WTC11 (cell line): ENCODE measurements around the gene BLCAP. TPM values are rescaled to one million over a fixed set of nuclear protein-coding genes. Genes with fewer than 3 reads are reported as not detected.

Experiments used
- ATAC-seq: fragments of 200-7000 bp; cut with Tn5 transposase; 2 replicates; pipeline ENCODE4 v1.10.0; 2021; ENCODE audit warnings: mild to moderate bottlenecking, moderate library complexity
- CTCF ChIA-PET: fragments of 300-600 bp; sonication (Branson Sonifier 250); formaldehyde crosslinking; loops from one replicate; lab custom pipeline; 2021; ENCODE audit warnings: antibody characterized with exemption; lab: Charles Lee
- POLR2A ChIA-PET: fragments of 350-600 bp; sonication (Branson Sonifier 250); formaldehyde crosslinking; loops from one replicate; lab custom pipeline; 2021; ENCODE audit warnings: antibody characterized with exemption; lab: Charles Lee
- DNase-seq: peaks from one replicate; pipeline ENCODE4 v3.0.0; 2021; ENCODE audit warnings: low spot score
- H3K27ac Mint-ChIP-seq: 2 replicates; pipeline ENCODE4 v1.8.0; 2021; ENCODE audit warnings: mixed read lengths
- H3K27me3 Mint-ChIP-seq: 2 replicates; pipeline ENCODE4 v1.8.0; 2021; ENCODE audit warnings: low read depth, mild to moderate bottlenecking, moderate library complexity, mixed read lengths
- H3K36me3 Mint-ChIP-seq: 2 replicates; pipeline ENCODE4 v1.8.0; 2021; ENCODE audit warnings: mixed read lengths
- H3K4me1 Mint-ChIP-seq: 2 replicates; pipeline ENCODE4 v1.8.0; 2022; ENCODE audit warnings: mixed read lengths
- H3K4me3 Mint-ChIP-seq: 2 replicates; pipeline ENCODE4 v1.8.0; 2021; ENCODE audit warnings: mild to moderate bottlenecking, moderate library complexity, mixed read lengths
- H3K9me3 Mint-ChIP-seq: 2 replicates; pipeline ENCODE4 v1.8.0; 2021; ENCODE audit warnings: mixed read lengths
- ATF1 ChIP-seq: sonication (generic); formaldehyde crosslinking; IDR thresholded peaks from 2 replicates; pipeline ENCODE4 v1.8.1; 2023; ENCODE audit warnings: mild to moderate bottlenecking, moderate library complexity, missing genetic modification reagents
- FOXJ3 ChIP-seq: sonication (generic); formaldehyde crosslinking; IDR thresholded peaks from 2 replicates; pipeline ENCODE4 v1.9.0; 2021; ENCODE audit warnings: missing genetic modification reagents, mild to moderate bottlenecking, borderline replicate concordance
- GRHL2 ChIP-seq: fragments of 250-450 bp; sonication (Bioruptor Pico); IDR thresholded peaks from 2 replicates; pipeline ENCODE4 v1.8.0; 2022; ENCODE audit warnings: mild to moderate bottlenecking, moderate library complexity; ENCODE audit not compliant: insufficient replicate concordance, severe bottlenecking
- NFATC4 ChIP-seq: fragments of 250-450 bp; sonication (Bioruptor Pico); IDR thresholded peaks from 2 replicates; pipeline ENCODE4 v1.9.0; 2021; ENCODE audit warnings: mild to moderate bottlenecking
- NFYB ChIP-seq: sonication (generic); formaldehyde crosslinking; conservative IDR thresholded peaks from 2 replicates; pipeline ENCODE4 v1.8.0; 2022; ENCODE audit warnings: low read depth, missing genetic modification reagents
- SMAD4 ChIP-seq: sonication (generic); formaldehyde crosslinking; IDR thresholded peaks from 2 replicates; pipeline ENCODE4 v1.8.0; 2022; ENCODE audit warnings: mild to moderate bottlenecking, missing genetic modification reagents
- SP1 ChIP-seq: sonication (generic); formaldehyde crosslinking; conservative IDR thresholded peaks from 2 replicates; pipeline ENCODE4 v1.8.1; 2022; ENCODE audit warnings: missing genetic modification reagents
- TCF7 ChIP-seq: sonication (generic); formaldehyde crosslinking; IDR thresholded peaks from 2 replicates; pipeline ENCODE4 v1.8.0; 2022; ENCODE audit warnings: mild to moderate bottlenecking, low read depth, missing genetic modification reagents, moderate library complexity
- TEAD1 ChIP-seq: sonication (generic); formaldehyde crosslinking; IDR thresholded peaks from 2 replicates; pipeline ENCODE4 v1.8.0; 2022; ENCODE audit warnings: mild to moderate bottlenecking, missing genetic modification reagents
- ZBTB43 ChIP-seq: sonication (generic); formaldehyde crosslinking; IDR thresholded peaks from 2 replicates; pipeline ENCODE4 v1.8.1; 2023; ENCODE audit warnings: mild to moderate bottlenecking, missing genetic modification reagents
- ZNF281 ChIP-seq: sonication (generic); formaldehyde crosslinking; IDR thresholded peaks from 2 replicates; pipeline ENCODE4 v1.8.0; 2023; ENCODE audit warnings: mild to moderate bottlenecking, missing genetic modification reagents
- ZNF317 ChIP-seq: sonication (generic); formaldehyde crosslinking; IDR thresholded peaks from 2 replicates; pipeline ENCODE4 v1.8.1; 2023; ENCODE audit warnings: low read depth, mild to moderate bottlenecking, moderate library complexity, missing genetic modification reagents, borderline replicate concordance
- total RNA-seq: library from RNA; stranded (reverse); gene quantifications from 3 replicates; pipeline ENCODE4 v1.2.3, GENCODE V29; 2021
- TF ChIP-seq, protein P1 (sequence below): sonication (generic); formaldehyde crosslinking; IDR thresholded peaks from 2 replicates; pipeline ENCODE4 v1.8.0; 2023; ENCODE audit warnings: missing genetic modification reagents, mild to moderate bottlenecking, borderline replicate concordance
- TF ChIP-seq, protein P2 (sequence below): sonication (generic); formaldehyde crosslinking; IDR thresholded peaks from 2 replicates; pipeline ENCODE4 v1.8.1; 2022; ENCODE audit warnings: missing genetic modification reagents, borderline replicate concordance
- TF ChIP-seq, protein P3 (sequence below): fragments of 250-450 bp; sonication (Bioruptor Pico); conservative IDR thresholded peaks from 2 replicates; pipeline ENCODE4 v1.9.0; 2021; ENCODE audit warnings: mild to moderate bottlenecking
- TF ChIP-seq, protein P4 (sequence below): sonication (generic); formaldehyde crosslinking; IDR thresholded peaks from 2 replicates; pipeline ENCODE4 v1.8.0; 2022; ENCODE audit warnings: mild to moderate bottlenecking, missing genetic modification reagents

Gene BLCAP
- total RNA-seq, 1 experiment from 2014 or later = 85.6 TPM

GRCh38 chr20:37539424-37539823, 11.7 kb upstream of the BLCAP start:
- ChIA-PET CTCF (no interaction called here), POLR2A (no interaction called here)
- no peaks in the 10 kb centered on the region for H3K36me3 Mint-ChIP-seq
- TF ChIP-seq, protein P1, sequence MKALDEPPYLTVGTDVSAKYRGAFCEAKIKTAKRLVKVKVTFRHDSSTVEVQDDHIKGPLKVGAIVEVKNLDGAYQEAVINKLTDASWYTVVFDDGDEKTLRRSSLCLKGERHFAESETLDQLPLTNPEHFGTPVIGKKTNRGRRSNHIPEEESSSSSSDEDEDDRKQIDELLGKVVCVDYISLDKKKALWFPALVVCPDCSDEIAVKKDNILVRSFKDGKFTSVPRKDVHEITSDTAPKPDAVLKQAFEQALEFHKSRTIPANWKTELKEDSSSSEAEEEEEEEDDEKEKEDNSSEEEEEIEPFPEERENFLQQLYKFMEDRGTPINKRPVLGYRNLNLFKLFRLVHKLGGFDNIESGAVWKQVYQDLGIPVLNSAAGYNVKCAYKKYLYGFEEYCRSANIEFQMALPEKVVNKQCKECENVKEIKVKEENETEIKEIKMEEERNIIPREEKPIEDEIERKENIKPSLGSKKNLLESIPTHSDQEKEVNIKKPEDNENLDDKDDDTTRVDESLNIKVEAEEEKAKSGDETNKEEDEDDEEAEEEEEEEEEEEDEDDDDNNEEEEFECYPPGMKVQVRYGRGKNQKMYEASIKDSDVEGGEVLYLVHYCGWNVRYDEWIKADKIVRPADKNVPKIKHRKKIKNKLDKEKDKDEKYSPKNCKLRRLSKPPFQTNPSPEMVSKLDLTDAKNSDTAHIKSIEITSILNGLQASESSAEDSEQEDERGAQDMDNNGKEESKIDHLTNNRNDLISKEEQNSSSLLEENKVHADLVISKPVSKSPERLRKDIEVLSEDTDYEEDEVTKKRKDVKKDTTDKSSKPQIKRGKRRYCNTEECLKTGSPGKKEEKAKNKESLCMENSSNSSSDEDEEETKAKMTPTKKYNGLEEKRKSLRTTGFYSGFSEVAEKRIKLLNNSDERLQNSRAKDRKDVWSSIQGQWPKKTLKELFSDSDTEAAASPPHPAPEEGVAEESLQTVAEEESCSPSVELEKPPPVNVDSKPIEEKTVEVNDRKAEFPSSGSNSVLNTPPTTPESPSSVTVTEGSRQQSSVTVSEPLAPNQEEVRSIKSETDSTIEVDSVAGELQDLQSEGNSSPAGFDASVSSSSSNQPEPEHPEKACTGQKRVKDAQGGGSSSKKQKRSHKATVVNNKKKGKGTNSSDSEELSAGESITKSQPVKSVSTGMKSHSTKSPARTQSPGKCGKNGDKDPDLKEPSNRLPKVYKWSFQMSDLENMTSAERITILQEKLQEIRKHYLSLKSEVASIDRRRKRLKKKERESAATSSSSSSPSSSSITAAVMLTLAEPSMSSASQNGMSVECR = no peak
- TF ChIP-seq FOXJ3 (CRISPR knock-in tag) (no peak), GRHL2 (CRISPR knock-in tag) (no peak), ATF1 (CRISPR knock-in tag) (no peak), SMAD4 (CRISPR knock-in tag) (no peak), TEAD1 (no peak), NFYB (CRISPR knock-in tag) (no peak), SP1 (CRISPR knock-in tag) (no peak), TCF7 (CRISPR knock-in tag) (no peak), NFATC4 (CRISPR knock-in tag) (no peak), ZBTB43 (no peak), ZNF317 (CRISPR knock-in tag) (no peak), ZNF281 (CRISPR knock-in tag) (no peak)
- TF ChIP-seq, protein P2, sequence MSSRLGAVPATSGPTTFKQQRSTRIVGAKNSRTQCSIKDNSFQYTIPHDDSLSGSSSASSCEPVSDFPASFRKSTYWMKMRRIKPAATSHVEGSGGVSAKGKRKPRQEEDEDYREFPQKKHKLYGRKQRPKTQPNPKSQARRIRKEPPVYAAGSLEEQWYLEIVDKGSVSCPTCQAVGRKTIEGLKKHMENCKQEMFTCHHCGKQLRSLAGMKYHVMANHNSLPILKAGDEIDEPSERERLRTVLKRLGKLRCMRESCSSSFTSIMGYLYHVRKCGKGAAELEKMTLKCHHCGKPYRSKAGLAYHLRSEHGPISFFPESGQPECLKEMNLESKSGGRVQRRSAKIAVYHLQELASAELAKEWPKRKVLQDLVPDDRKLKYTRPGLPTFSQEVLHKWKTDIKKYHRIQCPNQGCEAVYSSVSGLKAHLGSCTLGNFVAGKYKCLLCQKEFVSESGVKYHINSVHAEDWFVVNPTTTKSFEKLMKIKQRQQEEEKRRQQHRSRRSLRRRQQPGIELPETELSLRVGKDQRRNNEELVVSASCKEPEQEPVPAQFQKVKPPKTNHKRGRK (CRISPR knock-in tag) = no peak
- TF ChIP-seq, protein P3, sequence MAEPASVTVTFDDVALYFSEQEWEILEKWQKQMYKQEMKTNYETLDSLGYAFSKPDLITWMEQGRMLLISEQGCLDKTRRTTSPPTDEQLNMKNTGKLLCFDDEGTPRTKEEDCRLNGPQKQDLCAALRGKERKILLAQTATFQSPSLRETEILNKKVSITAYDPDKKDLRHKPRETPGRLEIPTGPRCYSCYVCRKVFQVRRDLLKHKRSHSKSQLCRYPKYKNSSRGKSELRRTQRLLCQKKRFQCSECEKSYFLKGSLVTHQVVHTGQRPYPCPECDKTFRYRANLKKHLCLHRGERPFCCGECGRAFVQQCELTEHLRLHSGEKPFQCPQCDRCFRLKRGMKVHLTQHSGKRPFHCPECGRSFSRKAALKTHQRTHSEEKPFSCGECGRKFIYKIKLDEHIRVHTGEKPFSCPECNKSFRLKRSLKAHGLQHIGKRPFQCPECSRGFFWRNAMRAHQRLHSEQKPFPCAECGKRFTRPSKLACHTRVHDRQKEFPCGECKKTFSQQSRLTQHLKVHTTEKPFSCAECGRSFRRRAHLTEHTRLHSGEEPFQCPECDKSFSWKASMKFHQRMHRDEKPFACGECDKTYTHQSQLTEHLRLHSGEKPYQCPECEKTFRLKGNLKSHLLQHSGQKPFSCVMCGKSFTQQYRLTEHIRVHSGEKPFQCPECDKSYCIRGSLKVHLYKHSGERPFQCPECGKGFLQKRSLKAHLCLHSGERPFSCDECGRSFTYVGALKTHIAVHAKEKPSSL (CRISPR knock-in tag) = no peak
- TF ChIP-seq, protein P4, sequence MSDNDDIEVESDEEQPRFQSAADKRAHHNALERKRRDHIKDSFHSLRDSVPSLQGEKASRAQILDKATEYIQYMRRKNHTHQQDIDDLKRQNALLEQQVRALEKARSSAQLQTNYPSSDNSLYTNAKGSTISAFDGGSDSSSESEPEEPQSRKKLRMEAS (CRISPR knock-in tag) = no peak
- DNase-seq (no peak), ATAC-seq (no peak)
- H3K4me1 Mint-ChIP-seq = peaks cover 24% of the 10 kb centered on the region
- H3K9me3 Mint-ChIP-seq = no peaks in the 10 kb centered on the region
- H3K27me3 Mint-ChIP-seq = no peaks in the 10 kb centered on the region
- H3K4me3 Mint-ChIP-seq = no peak overlapping the region
- no peak overlapping the region for H3K27ac Mint-ChIP-seq
